ENCODE results near the gene VIPR2. TPM values are rescaled to one million over a fixed set of nuclear protein-coding genes. Genes with fewer than 3 reads are reported as not detected.

VIPR2 gene
- total and polyA plus RNA-seq, 11 donors: 3.3 to 27.0 (median 18.5) TPM

GRCh38 chr7:159026271-159027055 is 118.2 kb downstream of the VIPR2 start:
- H3K36me3 ChIP-seq: peaks cover 0 to under 1% (median 0%) of the 10 kb centered on the region in 9 donors
- H3K27ac ChIP-seq: no peak overlapping the region
- TF ChIP-seq CTCF (IDR thresholded peaks at IDR 0.05): no peak
- TF ChIP-seq POLR2A (IDR thresholded peaks at IDR 0.05): no peak
- no peaks in the 10 kb centered on the region for H3K9me3 ChIP-seq
- no peak for ATAC-seq
- H3K4me3 ChIP-seq: no peak overlapping the region
- H3K4me1 ChIP-seq: peaks cover 0 to 18% (median 7%) of the 10 kb centered on the region in 12 donors
- DNase-seq: peak in 3 of 5 donors; percentile 17 to 47 (median 19)
- intact Hi-C loops (cut with DNase I): no loop called here
- 68 to 73% (median 69%) methylated on average over 33 of the region's 33 CpGs for WGBS, 4 donors
- H3K27me3 ChIP-seq: peaks cover 0 to 8% (median 0%) of the 10 kb centered on the region in 9 donors

GRCh38 chr7:159025161-159025779 is 119.4 kb downstream of the VIPR2 start:
- no peak for TF ChIP-seq POLR2A (IDR thresholded peaks at IDR 0.05)
- TF ChIP-seq CTCF (IDR thresholded peaks at IDR 0.05): no peak

GRCh38 chr7:159024280-159024951 is 120.3 kb downstream of the VIPR2 start:
- 94 to 97% (median 95%) methylated on average over 41 to 48 of the region's 48 CpGs for WGBS, 4 donors
- TF ChIP-seq POLR2A (IDR thresholded peaks at IDR 0.05): no peak
- TF ChIP-seq CTCF (IDR thresholded peaks at IDR 0.05): no peak

More at GRCh38 chr7:159025161-159025779, 119.4 kb downstream of the VIPR2 start:
- H3K27me3 ChIP-seq: no peaks in the 10 kb centered on the region
- intact Hi-C loops (cut with DNase I): no loop called here
- H3K4me1 ChIP-seq: peaks cover 0 to 6% (median under 1%) of the 10 kb centered on the region in 12 donors
- no peaks in the 10 kb centered on the region for H3K36me3 ChIP-seq
- H3K4me3 ChIP-seq: no peak overlapping the region
- DNase-seq: peak in 1 of 5 donors; percentile 47
- no peak for ATAC-seq
- H3K27ac ChIP-seq: no peak overlapping the region
- 78 to 91% (median 85%) methylated on average over 20 of the region's 20 CpGs for WGBS, 4 donors
- no peaks in the 10 kb centered on the region for H3K9me3 ChIP-seq

GRCh38 chr7:159023746-159024145 is 120.9 kb downstream of the VIPR2 start:
- Histone ChIP-seq H3K9me3 (no peaks in the 10 kb centered on the region), H3K36me3 (no peaks in the 10 kb centered on the region), H3K4me3 (no peak overlapping the region), H3K4me1 (peaks cover 0 to 7% (median 0%) of the 10 kb centered on the region in 12 donors), H3K27me3 (no peaks in the 10 kb centered on the region), H3K27ac (no peak overlapping the region)
- DNase-seq: peak in 1 of 5 donors; percentile 42
- ATAC-seq: no peak
- intact Hi-C loops (cut with DNase I): no loop called here
- TF ChIP-seq CTCF (IDR thresholded peaks at IDR 0.05): no peak
- no peak for TF ChIP-seq POLR2A (IDR thresholded peaks at IDR 0.05)
- WGBS, 4 donors: 95 to 96% (median 96%) methylated on average over 12 of the region's 12 CpGs

More at GRCh38 chr7:159024280-159024951, 120.3 kb downstream of the VIPR2 start:
- intact Hi-C loops (cut with DNase I): no loop called here
- no peaks in the 10 kb centered on the region for H3K9me3 ChIP-seq
- DNase-seq: peak in 1 of 5 donors; percentile 51
- no peak for ATAC-seq
- H3K27ac ChIP-seq: no peak overlapping the region
- H3K4me1 ChIP-seq: peaks cover 0 to 3% (median 0%) of the 10 kb centered on the region in 12 donors
- H3K36me3 ChIP-seq: no peaks in the 10 kb centered on the region
- no peaks in the 10 kb centered on the region for H3K27me3 ChIP-seq
- no peak overlapping the region for H3K4me3 ChIP-seq
